ENCODE data around the gene PRKCA. TPM values are rescaled to one million over a fixed set of nuclear protein-coding genes. Genes with fewer than 3 reads are reported as not detected.

The PRKCA gene
- total and polyA plus RNA-seq, 2 of the 13 experiments (the other 11 are each of a cell fraction or from before 2014, with no cell fraction given): 18.5 to 21.5 TPM

GRCh38 chr17:66753126-66753920 lies 450.9 kb downstream of the PRKCA start:
- no peaks in the 10 kb centered on the region for H3K27me3 ChIP-seq (ENCODE audit: control insufficient read depth in 1 of 2, insufficient read depth in 2 of 2, low read length in 2 of 2)
- POLR2A ChIA-PET: no interaction called here

More at GRCh38 chr17:66753126-66753920, 450.9 kb downstream of the PRKCA start:
- no peaks in the 10 kb centered on the region for H3K4me1 ChIP-seq (ENCODE audit: insufficient read depth, low read length)
- H3K9ac ChIP-seq (ENCODE audit: insufficient read depth, low read depth, low read length): no peak overlapping the region
- BruUV-seq (replicated peaks): no TSS peak
- DNase-seq (ENCODE audit: low spot score): no peak
- no peak overlapping the region for H3K4me3 ChIP-seq (replicated peaks in 1 of 3; ENCODE audit: insufficient read depth in 1 of 3, low read depth in 2 of 3, low read length in 3 of 3)
- peaks cover 5 to 19% of the 10 kb centered on the region in 2 experiments; a peak in 2 of 5 replicates for H3K36me3 ChIP-seq (replicated peaks in 1 of 2; ENCODE audit: control insufficient read depth in 1 of 2, insufficient read depth in 2 of 2, low read length in 2 of 2)
- intact Hi-C loops (cut with micrococcal nuclease; ENCODE audit: unreplicated experiment) (no loop called here), in situ Hi-C loops (cut with HindIII; ENCODE audit: extremely low pct_ligation_motif_present, low pct_unique_long_range_greater_than_20kb) (no loop called here)
- 98% methylated on average over 11 of the region's 11 CpGs for WGBS (ENCODE audit: low lambda C conversion rate)
- H2AFZ ChIP-seq (ENCODE audit: low read length): no peak overlapping the region
- FAIRE-seq: no peak
- H4K20me1 ChIP-seq (ENCODE audit: insufficient read depth, low read length): no peaks in the 10 kb centered on the region
- no peak for ATAC-seq
- H3K9me3 ChIP-seq (ENCODE audit: low read length): no peaks in the 10 kb centered on the region
- TF ChIP-seq FOXJ3 (CRISPR knock-in tag; IDR thresholded peaks at IDR 0.05; ENCODE audit: borderline replicate concordance): no peak
- TF ChIP-seq POLR2AphosphoS5 (IDR thresholded peaks at IDR 0.05; ENCODE audit: low read depth, low read length): no peak
- no peak for TF ChIP-seq HNF4A (CRISPR knock-in tag; IDR thresholded peaks at IDR 0.05)
- no peak for TF ChIP-seq AHR (CRISPR knock-in tag; IDR thresholded peaks at IDR 0.05)
- no peak for TF ChIP-seq MEIS1 (CRISPR knock-in tag; IDR thresholded peaks at IDR 0.05; ENCODE audit: borderline replicate concordance)
- TF ChIP-seq PAWR (CRISPR knock-in tag; IDR thresholded peaks at IDR 0.05; ENCODE audit: borderline replicate concordance): no peak
- no peak for TF ChIP-seq CSRNP1 (CRISPR knock-in tag; IDR thresholded peaks at IDR 0.05)
- no peak for TF ChIP-seq KDM5A (IDR thresholded peaks at IDR 0.05; ENCODE audit: borderline replicate concordance, low read length)
- TF ChIP-seq TOE1 (CRISPR knock-in tag; IDR thresholded peaks at IDR 0.05): no peak
- no peak for TF ChIP-seq ZNF317 (CRISPR knock-in tag; IDR thresholded peaks at IDR 0.05)
- TF ChIP-seq KLF16 (CRISPR knock-in tag; IDR thresholded peaks at IDR 0.05): no peak
- no peak for TF ChIP-seq MBNL3 (CRISPR knock-in tag; conservative IDR thresholded peaks at IDR 0.05)
- CTCF ChIA-PET (ENCODE audit: low intra/inter-chr PET ratio, low total read pairs): no interaction called here
- no peaks in the 10 kb centered on the region for H3K79me2 ChIP-seq (ENCODE audit: insufficient read depth, low read length)
- H3K4me2 ChIP-seq (ENCODE audit: low read depth, low read length): no peak overlapping the region
- no peak overlapping the region for H3K27ac ChIP-seq (ENCODE audit: extremely low read length, insufficient read depth, low read length)

All from HepG2 (cell line).